Activated CD4-positive, alpha-beta T cell treated with anti-CD3 and anti-CD28 coated beads for 48 hours (primary cell): ENCODE measurements around the gene SPATA13.
"Not testable (repeated sequence)": the region's sequence is repeated elsewhere in the genome, so short reads cannot be mapped to it uniquely, and the experiment has no call there.

Source experiments
- DNase-seq: peaks from one replicate; pipeline ENCODE4 v3.0.0-alpha.2; 2020

Gene SPATA13

GRCh38 chr13:24327598-24327997, 167.1 kb downstream of the SPATA13 start:
- DNase-seq = not testable (repeated sequence)

- peak; percentile 20 for DNase-seq
Measured at GRCh38 chr13:24328145-24328544, 167.6 kb downstream of the SPATA13 start.

- DNase-seq = no peak
Measured at GRCh38 chr13:24338721-24339120, 178.2 kb downstream of the SPATA13 start.

GRCh38 chr13:24339937-24340607, 179.6 kb downstream of the SPATA13 start:
- no peak for DNase-seq

- DNase-seq = no peak
Measured at GRCh38 chr13:24340608-24340955, 180.1 kb downstream of the SPATA13 start.

DNA sequence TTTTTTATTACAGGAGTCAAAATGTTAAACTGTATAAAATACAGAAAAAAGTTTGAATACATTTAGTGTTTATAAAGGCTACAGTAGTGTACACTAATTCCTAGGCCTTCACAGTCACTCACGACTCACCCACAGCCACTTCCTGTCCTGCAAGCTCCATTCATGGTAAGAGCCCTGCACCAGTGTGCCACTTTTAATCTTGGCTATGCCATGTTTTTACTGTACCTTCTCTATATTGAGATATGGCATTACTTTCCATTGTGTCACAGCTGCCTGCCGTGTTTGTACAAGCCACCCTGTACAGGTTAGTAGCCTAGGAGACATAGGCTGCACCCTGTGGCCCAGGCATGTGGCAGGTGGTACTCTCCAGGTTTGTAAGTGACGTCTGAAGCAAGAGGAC, 180.9 kb downstream of the SPATA13 start:
- no peak for DNase-seq

- no peak for DNase-seq
Measured at GRCh38 chr13:24348385-24348784, 187.9 kb downstream of the SPATA13 start.

DNA sequence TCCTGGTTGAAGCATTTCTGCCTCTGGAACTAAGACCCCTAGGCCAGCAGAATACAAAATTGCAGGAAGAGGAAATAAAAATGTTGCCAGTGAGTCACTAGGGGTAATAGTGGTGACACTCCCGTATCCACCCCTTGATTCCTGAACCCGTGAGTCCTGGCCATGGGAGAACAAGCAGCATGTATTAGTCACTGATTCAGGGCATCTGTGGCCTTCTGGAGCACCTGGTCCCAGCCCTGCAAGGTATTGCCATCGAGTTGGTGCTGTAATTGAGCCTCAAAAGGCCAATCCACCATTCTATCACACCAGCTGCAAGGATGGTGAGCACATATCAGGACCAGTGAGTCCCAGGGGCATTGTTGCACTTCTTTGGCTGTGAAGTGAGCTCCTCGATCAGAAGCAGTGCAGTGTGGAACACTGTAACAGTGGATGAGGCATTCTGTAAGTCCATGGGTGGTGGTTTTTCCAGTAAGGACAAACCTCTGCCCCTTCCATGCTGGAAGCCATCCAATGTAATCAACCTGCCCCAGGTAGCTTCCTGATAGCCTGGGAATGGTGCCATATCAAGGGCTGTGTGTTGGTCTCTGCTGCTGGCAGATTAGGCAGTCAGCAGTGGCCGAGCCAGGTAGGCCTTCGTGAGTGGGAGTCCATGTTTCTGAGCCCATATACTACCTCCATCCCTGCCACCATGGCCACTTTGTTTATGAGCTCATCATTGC, 188.4 kb downstream of the SPATA13 start:
- DNase-seq = no peak

DNA sequence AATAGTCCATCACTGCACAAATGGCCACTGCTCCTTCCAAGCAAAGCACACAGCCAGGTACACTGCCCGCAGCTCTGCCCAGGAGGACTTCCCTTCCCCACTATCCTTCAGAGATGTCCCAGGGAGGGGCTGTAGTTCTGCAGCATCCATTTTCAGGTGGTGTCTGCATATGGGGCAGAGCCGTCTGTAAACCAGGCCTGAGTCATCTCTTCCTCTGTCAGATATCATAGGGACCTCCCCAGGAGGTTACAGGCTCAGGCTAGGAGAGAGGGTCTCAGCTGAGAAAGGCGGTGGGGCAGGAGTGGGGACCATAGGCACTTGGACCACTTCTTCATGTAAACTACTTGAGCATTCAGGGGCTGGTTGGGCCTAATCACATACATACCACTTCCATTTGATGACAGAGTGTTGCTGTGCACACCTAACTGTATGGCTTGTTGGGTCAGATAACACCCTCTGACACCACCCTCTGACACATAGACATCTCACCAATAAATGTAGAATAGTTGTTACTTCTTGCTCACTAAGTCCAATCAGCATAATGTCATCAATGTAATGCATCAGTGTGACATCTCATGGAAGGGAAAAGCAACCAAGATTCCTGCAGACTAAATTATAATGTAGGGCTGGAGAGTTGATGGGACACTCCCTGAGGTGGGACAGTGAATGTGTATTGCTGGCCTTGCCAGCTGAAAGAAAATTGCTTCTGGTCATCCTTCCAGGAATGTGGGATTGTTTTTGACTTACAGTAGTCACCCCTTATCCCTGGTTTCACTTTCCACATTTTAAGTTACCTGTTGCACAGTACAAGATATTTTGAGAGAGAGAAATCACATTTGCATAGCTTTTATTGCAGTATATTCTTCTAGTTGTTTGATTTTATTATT, 189.5 kb downstream of the SPATA13 start:
- DNase-seq = not testable (repeated sequence)

DNA sequence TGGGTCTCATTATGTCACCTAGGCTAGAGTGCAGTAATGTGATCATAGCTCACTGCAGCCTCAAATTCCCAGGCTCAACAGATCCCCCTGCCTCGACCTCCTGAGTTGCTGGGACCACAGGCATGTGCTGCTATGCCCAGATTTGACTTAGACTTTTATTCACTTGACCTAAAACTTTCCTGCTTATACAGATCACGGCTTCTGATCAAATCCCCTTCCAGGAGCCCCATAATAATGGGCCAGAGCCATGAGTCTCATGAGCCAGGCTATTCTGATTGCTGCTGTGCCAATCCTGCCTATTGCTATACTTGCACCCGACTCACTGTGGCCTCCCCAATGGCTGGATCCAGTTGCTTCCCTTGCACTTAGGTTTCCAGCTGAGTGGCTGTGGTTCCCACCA, 190.9 kb downstream of the SPATA13 start:
- no peak for DNase-seq

DNA sequence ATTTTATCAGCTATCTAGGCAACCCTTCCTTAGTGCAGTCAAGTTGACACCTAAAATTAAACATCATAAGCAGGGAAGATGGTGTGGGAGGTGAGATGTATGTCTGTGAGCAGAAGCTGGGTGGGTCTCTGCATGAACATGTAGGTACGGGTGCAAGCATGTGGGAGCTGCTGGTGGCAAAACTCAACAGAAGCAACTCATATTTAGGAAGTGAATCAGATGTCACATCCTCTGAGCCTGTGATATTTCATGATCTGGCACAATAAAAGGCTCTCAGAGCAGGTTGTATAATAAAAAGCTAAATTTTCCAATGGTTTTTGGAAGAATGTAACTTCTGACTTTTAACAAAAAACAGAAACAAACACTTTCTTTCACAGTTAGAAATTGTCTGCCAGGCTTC, 193.2 kb downstream of the SPATA13 start:
- no peak for DNase-seq

DNA sequence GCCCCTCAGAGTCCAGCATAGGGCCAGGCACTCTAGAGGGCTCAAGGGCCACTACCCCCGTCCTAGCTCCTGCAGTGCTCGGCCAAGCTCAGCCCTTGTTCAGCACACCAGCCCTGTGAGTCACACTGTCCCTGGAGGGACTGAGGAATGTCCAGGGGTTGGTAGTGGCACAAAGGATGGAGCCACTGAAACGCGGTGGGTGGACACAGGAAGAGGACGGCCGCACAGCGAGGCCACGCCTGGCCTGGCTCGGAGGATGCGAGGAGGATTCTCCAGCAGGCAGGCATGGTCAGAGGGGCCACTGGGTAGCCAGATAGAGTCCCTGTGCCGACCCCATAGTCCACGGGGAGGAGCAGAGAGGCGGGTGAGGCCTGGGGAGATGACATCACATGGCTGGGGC, 194.6 kb downstream of the SPATA13 start:
- DNase-seq = no peak

DNA sequence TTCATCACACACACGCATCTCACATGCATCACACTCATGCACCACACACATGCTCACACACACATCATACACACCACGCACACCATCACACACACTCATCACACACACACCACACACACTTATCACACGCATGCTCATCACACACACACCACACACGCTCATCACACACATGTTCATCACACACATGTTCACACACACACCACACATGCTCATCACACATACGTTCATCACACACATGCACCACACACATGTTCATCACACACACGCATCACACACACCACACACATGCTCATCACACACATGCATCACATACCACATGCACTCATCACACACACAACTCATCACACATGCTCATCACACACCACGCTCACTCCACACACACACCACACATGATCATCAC, 195.8 kb downstream of the SPATA13 start:
- no peak for DNase-seq
